NT2/D1 (cell line): ENCODE measurements around the gene CIAO3.
A peak's percentile ranks its signal among the peaks of the same experiment; 100 is the strongest.

Source experiments
- DNase-seq: peaks from one replicate; pipeline ENCODE4 v3.0.0-alpha.2; 2011; ENCODE audit warnings: low read depth, low spot score
- H3K27me3 ChIP-seq: 2 replicates; pipeline ENCODE4 v1.6.0; 2011; ENCODE audit warnings: mild to moderate bottlenecking; ENCODE audit not compliant: insufficient read length, insufficient read depth
- H3K36me3 ChIP-seq: 2 replicates; pipeline ENCODE4 v1.6.1; 2011; ENCODE audit warnings: mild to moderate bottlenecking, low read length, mixed read lengths; ENCODE audit not compliant: insufficient read depth, insufficient read length
- H3K4me1 ChIP-seq: 2 replicates; pipeline ENCODE4 v1.5.1; 2011; ENCODE audit not compliant: insufficient read depth, insufficient read length
- H3K4me3 ChIP-seq: 2 replicates; pipeline ENCODE4 v1.5.1; 2011; ENCODE audit warnings: low read depth; ENCODE audit not compliant: insufficient read length
- H3K9ac ChIP-seq: 2 replicates; pipeline ENCODE4 v1.6.0; 2011; ENCODE audit warnings: low read depth; ENCODE audit not compliant: insufficient read length
- H3K9me3 ChIP-seq: 2 replicates; pipeline ENCODE4 v1.5.1; 2011; ENCODE audit warnings: mild to moderate bottlenecking, low read length; ENCODE audit not compliant: insufficient read depth
- SUZ12 ChIP-seq: IDR thresholded peaks from 2 replicates; pipeline ENCODE4 v1.6.1; 2011; ENCODE audit not compliant: insufficient read length, insufficient read depth; ENCODE audit errors: extremely low read depth
- YY1 ChIP-seq: IDR thresholded peaks from 2 replicates; pipeline ENCODE4 v1.6.1; 2011; ENCODE audit not compliant: insufficient read length, insufficient read depth
- ZNF274 ChIP-seq: IDR thresholded peaks from 2 replicates; pipeline ENCODE4 v1.6.1; 2011; ENCODE audit warnings: mild to moderate bottlenecking, low read depth, low read length

Gene CIAO3

DNA sequence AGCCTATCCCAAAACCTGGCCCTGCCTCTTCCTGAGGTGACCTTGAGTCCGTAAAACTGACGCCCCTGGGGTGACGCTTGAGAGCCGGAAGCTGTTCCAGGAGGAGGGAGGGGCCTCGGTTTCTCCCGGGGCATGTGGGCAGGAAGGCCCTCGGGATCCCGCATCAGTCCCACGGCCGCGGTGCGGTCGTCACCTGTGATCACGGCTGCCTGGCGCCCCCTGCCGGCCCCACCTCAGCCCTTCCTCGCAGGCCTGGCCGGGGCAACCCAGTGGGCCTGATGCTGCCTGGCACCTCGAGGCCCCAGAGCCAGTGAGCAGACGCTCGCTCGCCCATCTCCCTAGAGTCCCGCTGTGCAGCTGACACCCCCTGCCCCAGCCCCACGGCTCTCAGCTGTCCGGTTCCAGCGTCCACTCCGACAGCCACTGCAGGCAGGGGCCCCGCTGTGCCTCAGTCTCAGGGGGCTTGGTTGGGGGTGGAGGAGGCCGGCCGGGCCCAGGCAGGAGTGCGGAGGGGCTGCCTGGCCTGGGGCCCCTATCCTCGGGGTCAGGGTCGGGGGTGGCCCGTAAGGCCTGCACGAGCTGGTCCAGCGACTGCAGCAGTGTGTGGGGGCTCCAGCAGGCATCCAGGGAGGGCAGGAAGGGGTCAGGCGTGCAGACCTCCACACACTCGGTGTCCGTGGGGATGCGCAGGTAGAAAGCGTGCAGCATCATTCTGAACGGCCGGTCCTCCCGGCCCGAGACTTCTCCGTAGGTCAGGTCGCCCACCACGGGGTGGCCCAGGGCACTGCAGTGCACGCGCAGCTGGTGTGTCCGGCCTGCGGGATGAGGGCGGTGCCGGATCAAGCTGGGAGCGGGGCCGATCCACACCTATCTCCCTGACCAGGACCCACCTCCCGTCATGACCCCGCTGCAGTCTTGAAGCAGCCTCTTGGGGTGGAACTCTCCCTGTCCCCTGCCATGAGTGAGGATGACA lies 45.1 kb upstream of the CIAO3 start:
- no peak for TF ChIP-seq ZNF274
- TF ChIP-seq SUZ12, result no peak
- no peak for TF ChIP-seq YY1
- H3K4me3 ChIP-seq, result no peak overlapping the region
- H3K36me3 ChIP-seq, result peaks cover 52% of the 10 kb centered on the region
- peak overlapping the region; percentile 46 for H3K9ac ChIP-seq
- peak; percentile 61 for DNase-seq
- H3K9me3 ChIP-seq, result no peaks in the 10 kb centered on the region
- peaks cover 6% of the 10 kb centered on the region for H3K27me3 ChIP-seq
- peaks cover 17% of the 10 kb centered on the region for H3K4me1 ChIP-seq

DNA sequence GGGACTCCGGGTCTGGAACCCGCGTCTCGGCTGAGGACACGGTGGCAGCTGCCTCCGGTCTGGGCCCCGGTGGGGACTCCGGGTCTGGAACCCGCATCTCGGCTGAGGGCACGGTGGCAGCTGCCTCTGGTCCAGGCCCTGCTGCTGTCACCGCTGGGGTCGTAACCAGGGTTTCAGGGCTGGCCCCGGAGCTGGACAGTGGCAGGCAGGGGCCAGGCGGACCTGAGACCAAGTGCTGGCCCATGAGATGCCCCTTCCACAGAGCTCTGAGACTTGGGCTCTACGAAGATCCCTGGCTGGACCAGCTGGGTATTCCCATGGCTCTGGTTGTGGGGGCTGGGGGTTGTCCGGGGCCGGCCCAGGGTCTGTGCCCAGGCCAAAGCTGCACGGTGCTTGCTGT lies 43.6 kb upstream of the CIAO3 start:
- H3K36me3 ChIP-seq, result peaks cover 38% of the 10 kb centered on the region
- TF ChIP-seq SUZ12 (no peak), YY1 (no peak), ZNF274 (no peak)
- H3K4me3 ChIP-seq, result no peak overlapping the region
- H3K9me3 ChIP-seq, result no peaks in the 10 kb centered on the region
- peaks cover 12% of the 10 kb centered on the region for H3K27me3 ChIP-seq
- H3K9ac ChIP-seq, result no peak overlapping the region
- peaks cover 11% of the 10 kb centered on the region for H3K4me1 ChIP-seq
- DNase-seq, result no peak

GRCh38 chr16:783404-784161 lies 42.8 kb upstream of the CIAO3 start:
- TF ChIP-seq ZNF274 (no peak), YY1 (no peak), SUZ12 (no peak)
- H3K9ac ChIP-seq, result peak overlapping the region; percentile 47

GRCh38 chr16:782766-783403 lies 42.1 kb upstream of the CIAO3 start:
- H3K9ac ChIP-seq, result peak overlapping the region; percentile 47
- no peak for DNase-seq
- H3K4me1 ChIP-seq, result peaks cover 13% of the 10 kb centered on the region
- H3K36me3 ChIP-seq, result peaks cover 34% of the 10 kb centered on the region
- TF ChIP-seq YY1, result no peak
- no peak for TF ChIP-seq SUZ12
- no peak for TF ChIP-seq ZNF274
- peaks cover 21% of the 10 kb centered on the region for H3K27me3 ChIP-seq
- H3K4me3 ChIP-seq, result no peak overlapping the region
- no peaks in the 10 kb centered on the region for H3K9me3 ChIP-seq

More at GRCh38 chr16:783404-784161, 42.8 kb upstream of the CIAO3 start:
- peaks cover 34% of the 10 kb centered on the region for H3K36me3 ChIP-seq
- peaks cover 7% of the 10 kb centered on the region for H3K4me1 ChIP-seq
- H3K9me3 ChIP-seq, result no peaks in the 10 kb centered on the region
- DNase-seq, result no peak
- peaks cover 17% of the 10 kb centered on the region for H3K27me3 ChIP-seq
- H3K4me3 ChIP-seq, result no peak overlapping the region

GRCh38 chr16:782258-782657 lies 41.5 kb upstream of the CIAO3 start:
- Histone ChIP-seq H3K4me1 (peaks cover 13% of the 10 kb centered on the region), H3K4me3 (no peak overlapping the region), H3K9me3 (no peaks in the 10 kb centered on the region), H3K27me3 (peaks cover 21% of the 10 kb centered on the region), H3K9ac (no peak overlapping the region), H3K36me3 (peaks cover 31% of the 10 kb centered on the region)
- TF ChIP-seq SUZ12 (no peak), YY1 (no peak), ZNF274 (no peak)
- no peak for DNase-seq

DNA sequence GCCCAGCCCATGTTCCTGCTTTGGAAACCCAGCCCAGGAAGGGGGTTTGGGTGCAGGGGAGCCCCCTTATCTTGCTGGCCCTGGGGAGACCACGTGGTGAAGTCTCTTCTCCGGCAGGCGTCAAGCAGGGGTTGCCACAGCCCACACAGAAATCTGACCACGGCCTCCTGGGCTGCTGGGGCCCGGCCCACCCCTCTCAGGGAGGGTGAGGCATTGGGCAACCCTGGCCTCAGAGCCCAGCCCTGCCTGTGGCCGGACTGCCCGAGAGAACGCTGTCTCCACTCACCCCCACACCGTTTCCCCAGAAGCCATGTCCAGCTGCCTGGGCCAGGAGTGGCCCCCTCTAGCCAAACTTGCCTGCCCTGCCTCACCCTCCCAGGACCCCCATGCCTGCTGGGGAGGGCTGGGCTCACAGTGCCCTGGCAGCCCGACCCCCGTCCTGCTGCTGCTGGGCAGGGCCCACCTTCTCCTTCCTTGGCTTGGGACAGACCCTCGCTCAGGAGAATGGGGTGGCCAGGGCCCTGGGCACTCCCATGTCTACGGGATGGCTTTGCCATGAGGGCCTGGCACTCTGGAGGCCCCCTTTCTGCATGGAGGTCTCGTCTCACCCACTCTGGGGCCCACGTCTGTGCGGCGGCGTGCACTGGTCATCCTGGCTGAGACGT lies 40.7 kb upstream of the CIAO3 start:
- DNase-seq, result no peak
- peaks cover 23% of the 10 kb centered on the region for H3K36me3 ChIP-seq
- H3K27me3 ChIP-seq, result peaks cover 21% of the 10 kb centered on the region
- TF ChIP-seq ZNF274 (no peak), YY1 (no peak), SUZ12 (no peak)
- H3K4me3 ChIP-seq, result no peak overlapping the region
- H3K4me1 ChIP-seq, result peaks cover 13% of the 10 kb centered on the region
- no peaks in the 10 kb centered on the region for H3K9me3 ChIP-seq
- no peak overlapping the region for H3K9ac ChIP-seq
